Neural progenitor cell (in vitro differentiated cells): ENCODE measurements around the gene MRPS10. TPM values are rescaled to one million over a fixed set of nuclear protein-coding genes. Genes with fewer than 3 reads are reported as not detected.

Experiments
- DNase-seq: peaks from one replicate; pipeline ENCODE4 v3.0.0-alpha.2; 2016; ENCODE audit warnings: low spot score
- H2AFZ ChIP-seq: fragments of 200-600 bp; sonication (generic); replicated peaks from 2 replicates; pipeline ENCODE4 v1.6.1; 2016; ENCODE audit warnings: antibody characterized with exemption
- H3F3A ChIP-seq: fragments of 200-600 bp; sonication (generic); 2 replicates; pipeline ENCODE4 v1.6.1; 2016; ENCODE audit warnings: antibody characterized with exemption, low read depth
- H3K27ac ChIP-seq: fragments of 200-600 bp; sonication (generic); 2 replicates; pipeline ENCODE4 v1.5.1; 2016; ENCODE audit warnings: mild to moderate bottlenecking
- H3K27me3 ChIP-seq: fragments of 200-600 bp; sonication (generic); 2 replicates; pipeline ENCODE4 v1.6.1; 2016; ENCODE audit warnings: mild to moderate bottlenecking, moderate library complexity
- H3K36me3 ChIP-seq: fragments of 200-600 bp; sonication (generic); 2 replicates; pipeline ENCODE4 v1.5.1; 2016
- H3K4me1 ChIP-seq: fragments of 200-600 bp; sonication (generic); 2 replicates; pipeline ENCODE4 v1.6.1; 2016; ENCODE audit warnings: mixed run types
- H3K4me2 ChIP-seq: fragments of 200-600 bp; sonication (generic); 2 replicates; pipeline ENCODE4 v1.6.1; 2016
- H3K4me3 ChIP-seq: fragments of 200-600 bp; sonication (generic); 2 replicates; pipeline ENCODE4 v1.5.1; 2016
- H3K79me2 ChIP-seq: fragments of 200-600 bp; sonication (generic); 2 replicates; pipeline ENCODE4 v1.6.1; 2016; ENCODE audit warnings: low read depth
- H3K9ac ChIP-seq: fragments of 200-600 bp; sonication (generic); 2 replicates; pipeline ENCODE4 v1.6.1; 2016
- H3K9me3 ChIP-seq: fragments of 200-600 bp; sonication (generic); 2 replicates; pipeline ENCODE4 v1.5.1; 2016; ENCODE audit warnings: low read depth
- H4K20me1 ChIP-seq: fragments of 200-600 bp; sonication (generic); 2 replicates; pipeline ENCODE4 v1.6.1; 2016; ENCODE audit warnings: low read depth
- H3K27ac Mint-ChIP-seq: 3 replicates; pipeline ENCODE4 v1.8.0; 2021; ENCODE audit warnings: mixed read lengths
- H3K27me3 Mint-ChIP-seq: 2 replicates; pipeline ENCODE4 v1.8.0; 2022; ENCODE audit warnings: low read depth, mild to moderate bottlenecking, inconsistent platforms, moderate library complexity, mixed read lengths; ENCODE audit not compliant: insufficient read depth
- H3K36me3 Mint-ChIP-seq: 3 replicates; pipeline ENCODE4 v1.8.0; 2021; ENCODE audit warnings: mixed read lengths
- H3K4me1 Mint-ChIP-seq: 3 replicates; pipeline ENCODE4 v1.8.0; 2021; ENCODE audit warnings: mixed read lengths
- H3K4me3 Mint-ChIP-seq: 3 replicates; pipeline ENCODE4 v1.8.0; 2021; ENCODE audit warnings: mild to moderate bottlenecking, moderate library complexity, mixed read lengths
- H3K9me3 Mint-ChIP-seq: 3 replicates; pipeline ENCODE4 v1.8.0; 2020; ENCODE audit warnings: mixed read lengths
- EZH2 ChIP-seq: fragments of 200-600 bp; sonication (generic); IDR thresholded peaks from 2 replicates; pipeline ENCODE4 v1.6.1; 2017; ENCODE audit warnings: antibody characterized with exemption, mild to moderate bottlenecking, moderate library complexity
- EZH2phosphoT487 ChIP-seq: fragments of 200-600 bp; sonication (generic); IDR thresholded peaks from 2 replicates; pipeline ENCODE4 v1.6.1; 2017; ENCODE audit warnings: antibody characterized with exemption
- total RNA-seq: library from RNA; depleted of rRNA; stranded (reverse); fragments of >200 nt; gene quantifications from 2 replicates; pipeline ENCODE4 v1.2.3, GENCODE V29; 2015; ENCODE audit warnings: low replicate concordance
- TF ChIP-seq, protein P1 (sequence below): fragments of 200-600 bp; sonication (generic); IDR thresholded peaks from 2 replicates; pipeline ENCODE4 v1.5.1; 2017; ENCODE audit warnings: antibody characterized with exemption, mild to moderate bottlenecking

The MRPS10 gene
- total RNA-seq, 1 donor from 2014 or later: 68.0 TPM

DNA sequence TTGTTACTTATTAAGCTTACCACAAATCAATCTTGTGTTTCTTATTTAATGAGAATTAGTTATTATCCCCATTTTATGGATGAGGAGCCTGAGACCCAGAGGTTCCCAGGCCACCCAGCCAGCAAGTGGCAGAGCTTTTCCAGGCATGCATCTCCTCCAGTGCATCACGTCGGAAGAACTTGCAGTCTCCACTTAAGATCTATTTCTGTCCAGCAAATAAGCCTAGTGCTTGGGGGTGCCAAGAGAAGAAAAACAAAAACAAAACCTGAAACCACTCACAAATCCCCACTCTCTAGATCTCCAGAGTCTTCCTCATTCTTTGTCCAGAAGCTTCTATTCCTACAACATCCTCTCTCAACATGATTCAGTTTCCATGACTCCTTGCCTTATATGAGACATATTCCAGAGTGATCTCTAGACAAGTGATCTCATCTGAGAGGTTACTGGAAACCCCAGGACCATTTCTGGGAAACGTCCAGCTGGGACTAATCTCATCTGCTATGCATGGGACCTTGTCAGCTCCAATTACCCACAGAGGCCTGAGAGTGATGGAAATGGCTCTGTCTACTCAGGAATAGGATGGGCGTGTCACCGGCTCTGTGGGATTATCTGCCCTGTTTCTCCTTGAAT lies 27.0 kb downstream of the MRPS10 start:
- H3K4me2 ChIP-seq: no peak overlapping the region
- no peaks in the 10 kb centered on the region for H3K36me3 ChIP-seq
- no peaks in the 10 kb centered on the region for H3F3A ChIP-seq
- peaks cover 19% of the 10 kb centered on the region for H3K4me1 ChIP-seq
- Mint-ChIP-seq H3K27me3 (no peaks in the 10 kb centered on the region), H3K36me3 (no peaks in the 10 kb centered on the region), H3K4me1 (peaks cover 14% of the 10 kb centered on the region), H3K27ac (peak overlapping the region; percentile 8), H3K4me3 (no peak overlapping the region), H3K9me3 (no peaks in the 10 kb centered on the region)
- no peak overlapping the region for H3K27ac ChIP-seq
- no peak overlapping the region for H2AFZ ChIP-seq
- H3K9me3 ChIP-seq: no peaks in the 10 kb centered on the region
- no peaks in the 10 kb centered on the region for H3K27me3 ChIP-seq
- H3K4me3 ChIP-seq: no peak overlapping the region
- no peaks in the 10 kb centered on the region for H4K20me1 ChIP-seq
- TF ChIP-seq EZH2phosphoT487 (no peak), EZH2 (no peak)
- TF ChIP-seq, protein P1, sequence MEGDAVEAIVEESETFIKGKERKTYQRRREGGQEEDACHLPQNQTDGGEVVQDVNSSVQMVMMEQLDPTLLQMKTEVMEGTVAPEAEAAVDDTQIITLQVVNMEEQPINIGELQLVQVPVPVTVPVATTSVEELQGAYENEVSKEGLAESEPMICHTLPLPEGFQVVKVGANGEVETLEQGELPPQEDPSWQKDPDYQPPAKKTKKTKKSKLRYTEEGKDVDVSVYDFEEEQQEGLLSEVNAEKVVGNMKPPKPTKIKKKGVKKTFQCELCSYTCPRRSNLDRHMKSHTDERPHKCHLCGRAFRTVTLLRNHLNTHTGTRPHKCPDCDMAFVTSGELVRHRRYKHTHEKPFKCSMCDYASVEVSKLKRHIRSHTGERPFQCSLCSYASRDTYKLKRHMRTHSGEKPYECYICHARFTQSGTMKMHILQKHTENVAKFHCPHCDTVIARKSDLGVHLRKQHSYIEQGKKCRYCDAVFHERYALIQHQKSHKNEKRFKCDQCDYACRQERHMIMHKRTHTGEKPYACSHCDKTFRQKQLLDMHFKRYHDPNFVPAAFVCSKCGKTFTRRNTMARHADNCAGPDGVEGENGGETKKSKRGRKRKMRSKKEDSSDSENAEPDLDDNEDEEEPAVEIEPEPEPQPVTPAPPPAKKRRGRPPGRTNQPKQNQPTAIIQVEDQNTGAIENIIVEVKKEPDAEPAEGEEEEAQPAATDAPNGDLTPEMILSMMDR: no peak
- H3K9ac ChIP-seq: no peak overlapping the region
- no peaks in the 10 kb centered on the region for H3K79me2 ChIP-seq
- no peak for DNase-seq

DNA sequence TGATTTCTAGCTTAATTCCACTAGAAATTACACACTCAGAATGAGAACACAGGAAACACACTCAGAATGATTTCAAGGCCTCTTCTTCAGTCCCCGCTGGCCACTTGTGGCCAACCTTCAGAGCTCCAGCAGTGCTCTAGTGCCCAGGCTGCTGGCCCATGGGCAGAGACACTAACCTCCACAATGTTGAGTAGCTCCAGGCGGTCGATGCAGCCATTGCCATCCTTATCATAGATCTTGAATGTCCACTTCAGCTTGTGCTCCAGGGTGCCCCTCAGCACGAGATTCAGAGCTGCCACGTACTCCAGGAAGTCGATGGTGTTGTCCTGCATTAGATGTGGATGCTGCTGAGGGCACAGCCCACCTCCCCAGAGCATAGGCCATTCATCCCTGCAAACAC lies 29.3 kb downstream of the MRPS10 start:
- Histone ChIP-seq H3K4me2 (no peak overlapping the region), H3K27me3 (no peaks in the 10 kb centered on the region), H3K27ac (no peak overlapping the region), H4K20me1 (no peaks in the 10 kb centered on the region), H3K4me1 (peaks cover 11% of the 10 kb centered on the region), H3K9ac (no peak overlapping the region), H2AFZ (no peak overlapping the region), H3F3A (no peaks in the 10 kb centered on the region), H3K4me3 (no peak overlapping the region), H3K36me3 (no peaks in the 10 kb centered on the region), H3K79me2 (no peaks in the 10 kb centered on the region), H3K9me3 (no peaks in the 10 kb centered on the region)
- H3K9me3 Mint-ChIP-seq: no peaks in the 10 kb centered on the region
- H3K4me3 Mint-ChIP-seq: no peak overlapping the region
- H3K27me3 Mint-ChIP-seq: no peaks in the 10 kb centered on the region
- DNase-seq: no peak
- TF ChIP-seq EZH2phosphoT487: no peak
- TF ChIP-seq, protein P1: no peak
- no peak for TF ChIP-seq EZH2
- H3K4me1 Mint-ChIP-seq: peaks cover 17% of the 10 kb centered on the region
- H3K27ac Mint-ChIP-seq: no peak overlapping the region
- no peaks in the 10 kb centered on the region for H3K36me3 Mint-ChIP-seq

DNA sequence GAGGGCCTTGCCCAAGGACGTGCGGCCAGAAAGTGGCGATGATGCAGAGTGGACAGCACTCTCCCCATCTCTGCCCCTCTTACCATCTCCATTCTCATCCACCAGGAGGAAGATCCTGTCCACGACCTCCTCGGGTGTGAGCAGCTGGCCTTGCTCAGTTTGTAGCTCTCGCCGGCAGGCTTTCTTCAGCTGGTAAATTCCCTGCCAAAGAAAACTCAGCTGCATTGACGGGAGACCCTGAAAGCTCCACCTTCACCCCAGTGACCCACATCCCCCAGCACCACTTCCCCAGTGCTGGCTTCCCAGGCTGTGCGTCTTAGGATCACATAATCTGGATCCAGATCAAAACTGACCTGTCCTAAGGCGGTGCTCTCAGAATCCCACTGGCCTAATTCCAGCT lies 32.1 kb downstream of the MRPS10 start:
- H3K9ac ChIP-seq: no peak overlapping the region
- no peaks in the 10 kb centered on the region for H3K9me3 Mint-ChIP-seq
- no peaks in the 10 kb centered on the region for H3K79me2 ChIP-seq
- H3K4me1 ChIP-seq: peaks cover under 1% of the 10 kb centered on the region
- TF ChIP-seq EZH2phosphoT487 (no peak), EZH2 (no peak)
- TF ChIP-seq, protein P1: no peak
- H4K20me1 ChIP-seq: no peaks in the 10 kb centered on the region
- H3K4me2 ChIP-seq: no peak overlapping the region
- H3K27me3 Mint-ChIP-seq: no peaks in the 10 kb centered on the region
- H3K27ac Mint-ChIP-seq: no peak overlapping the region
- DNase-seq: no peak
- H3K4me3 Mint-ChIP-seq: no peak overlapping the region
- H3K27me3 ChIP-seq: no peaks in the 10 kb centered on the region
- no peak overlapping the region for H3K27ac ChIP-seq
- H3K4me3 ChIP-seq: no peak overlapping the region
- no peaks in the 10 kb centered on the region for H3K36me3 ChIP-seq
- no peaks in the 10 kb centered on the region for H3F3A ChIP-seq
- H3K4me1 Mint-ChIP-seq: peaks cover 5% of the 10 kb centered on the region
- H2AFZ ChIP-seq: no peak overlapping the region
- H3K36me3 Mint-ChIP-seq: no peaks in the 10 kb centered on the region
- no peaks in the 10 kb centered on the region for H3K9me3 ChIP-seq
